ENCODE measurements around the gene SLC35A5. TPM values are rescaled to one million over a fixed set of nuclear protein-coding genes. Genes with fewer than 3 reads are reported as not detected.
A peak's percentile ranks its signal among the peaks of the same experiment; 100 is the strongest.

SLC35A5 gene
- total and polyA plus RNA-seq, 2 of the 13 experiments (the other 11 are each of a cell fraction or from before 2014, with no cell fraction given) = 15.5 to 26.5 TPM

- TF ChIP-seq SNAPC5 (CRISPR knock-in tag; IDR thresholded peaks at IDR 0.05; ENCODE audit: borderline replicate concordance) = peak; percentile 65; the same call in 1 of the 2 replicates
- TF ChIP-seq CTCF (CRISPR knock-in tag; IDR thresholded peaks at IDR 0.05) = peak; percentile 25
- no peak for TF ChIP-seq TCF7 (IDR thresholded peaks at IDR 0.05; ENCODE audit: low read depth)
- no peak; the same call in 1 of the 2 replicates for TF ChIP-seq RNF219 (CRISPR knock-in tag; IDR thresholded peaks at IDR 0.05)
- TF ChIP-seq PLSCR1 (CRISPR knock-in tag; IDR thresholded peaks at IDR 0.05; ENCODE audit: borderline replicate concordance) = no peak
- no peak for TF ChIP-seq ZMAT5 (CRISPR knock-in tag; IDR thresholded peaks at IDR 0.05; ENCODE audit: borderline replicate concordance, low read depth)
- no peak for TF ChIP-seq ZBTB8A (CRISPR knock-in tag; IDR thresholded peaks at IDR 0.05; ENCODE audit: borderline replicate concordance, low read depth)
- TF ChIP-seq ZNF644 (CRISPR knock-in tag; IDR thresholded peaks at IDR 0.05; ENCODE audit: low read depth) = no peak
- no peak for TF ChIP-seq ZNF704 (CRISPR knock-in tag; IDR thresholded peaks at IDR 0.05; ENCODE audit: borderline replicate concordance)
- TF ChIP-seq GMEB1 (CRISPR knock-in tag; IDR thresholded peaks at IDR 0.05; ENCODE audit: borderline replicate concordance) = peak; percentile 98
- TF ChIP-seq TRAFD1 (CRISPR knock-in tag; IDR thresholded peaks at IDR 0.05; ENCODE audit: borderline replicate concordance) = no peak
- TF ChIP-seq CENPX (CRISPR knock-in tag; IDR thresholded peaks at IDR 0.05) = no peak
- peak; percentile 62; the same call in 1 of the 2 replicates for TF ChIP-seq ZNF281 (CRISPR knock-in tag; IDR thresholded peaks at IDR 0.05; ENCODE audit: borderline replicate concordance)
These were observed at the start of gene SLC35A5, which contains the start of gene ATG3 (continued) for GRCh38 chr3:112561734-112562529.

Data from HepG2 (cell line).